H9 (cell line): ENCODE results near the gene PTDSS2. TPM values are rescaled to one million over a fixed set of nuclear protein-coding genes. Genes with fewer than 3 reads are reported as not detected.
A peak's percentile ranks its signal among the peaks of the same experiment; 100 is the strongest.

Experiments
- DNase-seq: peaks from one replicate; pipeline ENCODE4 v3.0.0-alpha.2; 2017
- H2AFZ ChIP-seq: one replicate; pipeline ENCODE4 v1.6.1; 2013; ENCODE audit warnings: mild to moderate bottlenecking, low read length, control low read depth, moderate library complexity
- H2AK5ac ChIP-seq: 2 replicates; pipeline ENCODE4 v1.6.1; 2013; ENCODE audit warnings: low read length, control low read depth, mixed read lengths; ENCODE audit not compliant: insufficient read length
- H2BK120ac ChIP-seq: one replicate; pipeline ENCODE4 v1.6.1; 2013; ENCODE audit warnings: low read depth, mild to moderate bottlenecking, low read length, control low read depth, inconsistent platforms; ENCODE audit not compliant: poor library complexity, severe bottlenecking
- H2BK12ac ChIP-seq: 2 replicates; pipeline ENCODE4 v1.6.1; 2013; ENCODE audit warnings: low read length, control low read depth, mixed read lengths, low read depth; ENCODE audit not compliant: insufficient read length
- H2BK15ac ChIP-seq: 2 replicates; pipeline ENCODE4 v1.6.1; 2013; ENCODE audit warnings: low read depth, low read length, control low read depth
- H2BK20ac ChIP-seq: one replicate; pipeline ENCODE4 v1.6.1; 2013; ENCODE audit warnings: low read depth, mild to moderate bottlenecking, low read length, control low read depth, inconsistent platforms; ENCODE audit not compliant: poor library complexity, severe bottlenecking
- H2BK5ac ChIP-seq: 2 replicates; pipeline ENCODE4 v1.6.1; 2013; ENCODE audit warnings: low read length, control low read depth, mixed read lengths; ENCODE audit not compliant: insufficient read length
- H3K14ac ChIP-seq: 2 replicates; pipeline ENCODE4 v1.6.1; 2013; ENCODE audit warnings: low read length, control low read depth; ENCODE audit not compliant: insufficient read depth
- H3K18ac ChIP-seq: 2 replicates; pipeline ENCODE4 v1.6.1; 2013; ENCODE audit warnings: low read depth, mild to moderate bottlenecking, mixed read lengths, low read length, control low read depth; ENCODE audit not compliant: insufficient read length
- H3K23ac ChIP-seq: 2 replicates; pipeline ENCODE4 v1.6.1; 2013; ENCODE audit warnings: low read length, control low read depth, mixed read lengths, low read depth; ENCODE audit not compliant: insufficient read length
- H3K23me2 ChIP-seq: 2 replicates; pipeline ENCODE4 v1.6.1; 2013; ENCODE audit warnings: low read depth, mild to moderate bottlenecking, mixed read lengths, low read length, control low read depth; ENCODE audit not compliant: insufficient read length, poor library complexity, severe bottlenecking
- H3K27ac ChIP-seq: 2 replicates; pipeline ENCODE4 v1.5.1; 2013; ENCODE audit warnings: low read length, control low read depth, mixed read lengths, low read depth; ENCODE audit not compliant: insufficient read length
- H3K27me3 ChIP-seq: 2 replicates; pipeline ENCODE4 v1.6.1; 2013; ENCODE audit warnings: low read length, control low read depth, inconsistent platforms; ENCODE audit not compliant: insufficient read depth
- H3K4ac ChIP-seq: 2 replicates; pipeline ENCODE4 v1.6.1; 2013; ENCODE audit warnings: low read depth, mild to moderate bottlenecking, control low read depth, inconsistent platforms, low read length, moderate library complexity
- H3K4me1 ChIP-seq: 2 replicates; pipeline ENCODE4 v1.6.1; 2013; ENCODE audit warnings: low read length, control low read depth, inconsistent platforms; ENCODE audit not compliant: insufficient read depth
- H3K4me2 ChIP-seq: 2 replicates; pipeline ENCODE4 v1.6.1; 2013; ENCODE audit warnings: low read length, control low read depth, mixed read lengths; ENCODE audit not compliant: insufficient read length, insufficient read depth
- H3K56ac ChIP-seq: 2 replicates; pipeline ENCODE4 v1.6.1; 2013; ENCODE audit warnings: low read depth, mild to moderate bottlenecking, mixed read lengths, low read length, control low read depth; ENCODE audit not compliant: insufficient read length
- H3K79me1 ChIP-seq: 2 replicates; pipeline ENCODE4 v1.6.1; 2013; ENCODE audit warnings: low read depth, mild to moderate bottlenecking, moderate library complexity, low read length, control low read depth, inconsistent platforms; ENCODE audit not compliant: insufficient read depth, poor library complexity, severe bottlenecking
- H3K79me2 ChIP-seq: 2 replicates; pipeline ENCODE4 v1.6.1; 2013; ENCODE audit warnings: low read length, control low read depth, inconsistent platforms; ENCODE audit not compliant: insufficient read depth
- H3K9ac ChIP-seq: 2 replicates; pipeline ENCODE4 v1.6.1; 2013; ENCODE audit warnings: low read length, control low read depth, mixed read lengths; ENCODE audit not compliant: insufficient read length; ENCODE audit errors: extremely low read depth
- H3K9me3 ChIP-seq: one replicate; pipeline ENCODE4 v1.6.1; 2013; ENCODE audit warnings: low read depth, low read length, inconsistent platforms; ENCODE audit not compliant: control insufficient read depth
- H3T11ph ChIP-seq: one replicate; pipeline ENCODE4 v1.6.1; 2013; ENCODE audit warnings: mild to moderate bottlenecking, low read length, control low read depth, inconsistent platforms
- H4K20me1 ChIP-seq: one replicate; pipeline ENCODE4 v1.6.1; 2013; ENCODE audit not compliant: control insufficient read depth, insufficient read length, insufficient read depth
- H4K5ac ChIP-seq: 2 replicates; pipeline ENCODE4 v1.6.1; 2013; ENCODE audit warnings: low read depth, mild to moderate bottlenecking, mixed read lengths, low read length, control low read depth; ENCODE audit not compliant: insufficient read length
- H4K8ac ChIP-seq: replicated peaks from 2 replicates; pipeline ENCODE4 v1.6.1; 2013; ENCODE audit warnings: low read length, control low read depth, mixed read lengths, low read depth; ENCODE audit not compliant: insufficient read length
- H4K91ac ChIP-seq: 2 replicates; pipeline ENCODE4 v1.6.1; 2013; ENCODE audit warnings: low read depth, mild to moderate bottlenecking, moderate library complexity, mixed read lengths, low read length, control low read depth; ENCODE audit not compliant: insufficient read length
- H3K27ac Mint-ChIP-seq, 3 experiments: 2 replicates in 2 of 3; 3 replicates in 1 of 3; pipeline ENCODE4 v1.8.0; 2020 to 2021; ENCODE audit warnings: mixed read lengths in 3 of 3, mild to moderate bottlenecking in 1 of 3, moderate library complexity in 1 of 3
- H3K27me3 Mint-ChIP-seq: 2 replicates; pipeline ENCODE4 v1.8.0; 2021; ENCODE audit warnings: low read depth, mild to moderate bottlenecking, moderate library complexity, mixed read lengths
- H3K36me3 Mint-ChIP-seq, 3 experiments: 2 replicates in 2 of 3; 3 replicates in 1 of 3; pipeline ENCODE4 v1.8.0; 2020 to 2021; ENCODE audit warnings: low read depth in 3 of 3, mixed read lengths in 3 of 3; ENCODE audit not compliant: insufficient read depth in 1 of 3
- H3K4me1 Mint-ChIP-seq, 2 experiments: 2 replicates each; pipeline ENCODE4 v1.8.0; 2020; ENCODE audit warnings: mixed read lengths in 2 of 2
- H3K4me3 Mint-ChIP-seq, 2 experiments: 2 replicates in 1 of 2; 3 replicates in 1 of 2; pipeline ENCODE4 v1.8.0; 2020 to 2021; ENCODE audit warnings: mild to moderate bottlenecking in 2 of 2, mixed read lengths in 2 of 2, moderate library complexity in 1 of 2
- H3K9me3 Mint-ChIP-seq, 2 experiments: 2 replicates in 1 of 2; 3 replicates in 1 of 2; pipeline ENCODE4 v1.8.0; 2020; ENCODE audit warnings: mild to moderate bottlenecking in 2 of 2, mixed read lengths in 2 of 2, moderate library complexity in 1 of 2
- WGBS: extraction: QIAGEN DNeasy Blood & Tissue Kit; methylation state at CpG from one replicate; pipeline ENCODE4 v1.1.7; 2013; ENCODE audit warnings: missing lambda C conversion rate, low lambda C conversion rate, mixed read lengths; ENCODE audit not compliant: insufficient read length; ENCODE audit errors: extremely low coverage; 5-methylcytosine and 5-hydroxymethylcytosine counted together
- total RNA-seq: library from RNA; stranded (reverse); gene quantifications from 2 replicates; pipeline ENCODE4 v1.2.1, GENCODE V29; 2021
- TF ChIP-seq, protein P1 (sequence below): fragments of 200-600 bp; sonication (generic); conservative IDR thresholded peaks from 3 replicates; pipeline ENCODE4 v1.8.0; 2021; ENCODE audit warnings: antibody characterized with exemption, mild to moderate bottlenecking

The PTDSS2 gene
- total RNA-seq, 1 experiment from 2014 or later, result 55.3 TPM

DNA sequence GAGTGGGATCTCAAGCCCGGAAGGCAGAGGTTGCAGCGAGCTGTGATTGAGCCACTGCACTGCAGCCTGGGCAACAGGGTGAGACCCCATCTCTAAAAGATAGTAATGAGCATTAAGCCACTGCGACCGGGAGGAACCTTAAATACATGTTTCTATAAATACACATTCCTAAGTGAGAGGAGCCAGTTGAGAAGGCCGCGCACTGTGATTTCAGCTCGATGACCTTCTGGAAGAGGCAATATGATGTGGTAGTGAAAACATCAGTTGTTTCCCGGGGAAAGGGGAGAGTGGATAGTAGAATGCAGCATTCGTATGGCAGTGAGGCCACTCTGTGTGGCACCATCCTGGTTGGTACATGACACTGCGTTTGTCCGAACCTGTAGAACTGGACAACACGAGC, 18.0 kb downstream of the PTDSS2 start:
- H3K4me2 ChIP-seq, result no peak overlapping the region
- no peak overlapping the region for H2BK5ac ChIP-seq
- H2BK120ac ChIP-seq, result no peak overlapping the region
- H2BK12ac ChIP-seq, result no peak overlapping the region
- H3K9me3 ChIP-seq, result no peaks in the 10 kb centered on the region
- H3K4me1 ChIP-seq, result peaks cover 5% of the 10 kb centered on the region; the same call in 1 of the 2 replicates
- H3K79me2 ChIP-seq, result no peaks in the 10 kb centered on the region
- H3T11ph ChIP-seq, result no peak overlapping the region
- no peak overlapping the region for H4K5ac ChIP-seq
- no peak overlapping the region for H2AK5ac ChIP-seq
- no peak overlapping the region for H3K4ac ChIP-seq
- H3K23ac ChIP-seq, result no peak overlapping the region
- no peak overlapping the region for H2BK15ac ChIP-seq
- H3K79me1 ChIP-seq, result no peaks in the 10 kb centered on the region
- peak overlapping the region in 2 of 3 experiments; percentile 7 to 89; a peak in 4 of 7 replicates for H3K27ac Mint-ChIP-seq
- no peaks in the 10 kb centered on the region for H3K27me3 Mint-ChIP-seq
- H4K91ac ChIP-seq, result no peak overlapping the region
- no peak for DNase-seq
- H2BK20ac ChIP-seq, result no peak overlapping the region
- no peak overlapping the region for H3K27ac ChIP-seq
- H2AFZ ChIP-seq, result no peak overlapping the region
- no peaks in the 10 kb centered on the region for H3K27me3 ChIP-seq
- TF ChIP-seq, protein P1, sequence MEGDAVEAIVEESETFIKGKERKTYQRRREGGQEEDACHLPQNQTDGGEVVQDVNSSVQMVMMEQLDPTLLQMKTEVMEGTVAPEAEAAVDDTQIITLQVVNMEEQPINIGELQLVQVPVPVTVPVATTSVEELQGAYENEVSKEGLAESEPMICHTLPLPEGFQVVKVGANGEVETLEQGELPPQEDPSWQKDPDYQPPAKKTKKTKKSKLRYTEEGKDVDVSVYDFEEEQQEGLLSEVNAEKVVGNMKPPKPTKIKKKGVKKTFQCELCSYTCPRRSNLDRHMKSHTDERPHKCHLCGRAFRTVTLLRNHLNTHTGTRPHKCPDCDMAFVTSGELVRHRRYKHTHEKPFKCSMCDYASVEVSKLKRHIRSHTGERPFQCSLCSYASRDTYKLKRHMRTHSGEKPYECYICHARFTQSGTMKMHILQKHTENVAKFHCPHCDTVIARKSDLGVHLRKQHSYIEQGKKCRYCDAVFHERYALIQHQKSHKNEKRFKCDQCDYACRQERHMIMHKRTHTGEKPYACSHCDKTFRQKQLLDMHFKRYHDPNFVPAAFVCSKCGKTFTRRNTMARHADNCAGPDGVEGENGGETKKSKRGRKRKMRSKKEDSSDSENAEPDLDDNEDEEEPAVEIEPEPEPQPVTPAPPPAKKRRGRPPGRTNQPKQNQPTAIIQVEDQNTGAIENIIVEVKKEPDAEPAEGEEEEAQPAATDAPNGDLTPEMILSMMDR, result no peak
- no peak overlapping the region for H3K14ac ChIP-seq
- no peak overlapping the region; a peak in 1 of 5 replicates for H3K4me3 Mint-ChIP-seq
- H3K18ac ChIP-seq, result no peak overlapping the region
- no peak overlapping the region for H4K8ac ChIP-seq
- peaks cover 23 to 33% of the 10 kb centered on the region in 2 experiments for H3K4me1 Mint-ChIP-seq
- H3K36me3 Mint-ChIP-seq, result peaks cover 5 to 21% (median 20%) of the 10 kb centered on the region in 3 experiments; a peak in 6 of 7 replicates
- H4K20me1 ChIP-seq, result no peaks in the 10 kb centered on the region
- no CpG with 5 or more reads among the region's 12 CpGs for WGBS
- H3K56ac ChIP-seq, result no peak overlapping the region
- H3K9ac ChIP-seq, result no peak overlapping the region
- H3K23me2 ChIP-seq, result no peaks in the 10 kb centered on the region
- H3K9me3 Mint-ChIP-seq, result no peaks in the 10 kb centered on the region
